Natural killer cell (primary cell): ENCODE data around the gene C6orf15. TPM values are rescaled to one million over a fixed set of nuclear protein-coding genes. Genes with fewer than 3 reads are reported as not detected.

Experiments
- ATAC-seq, 3 donors: fragments of 150-1000 bp in 2 of 3; fragments of 200-7000 bp in 1 of 3; cut with Tn5 transposase; 1 replicate in 1 of 3; 2 replicates in 2 of 3; pipeline ENCODE4 v1.10.0; 2021; ENCODE audit warnings: mild to moderate bottlenecking in 2 of 3, moderate library complexity in 2 of 3
- DNase-seq, 2 donors: peaks; one replicate each; pipeline versions ENCODE4 v3.0.0 to v3.0.0-alpha.2; 2013 to 2021; ENCODE audit warnings: mixed read lengths in 1 of 2
- H3K27ac ChIP-seq: one replicate; pipeline ENCODE4 v1.5.1; 2013; ENCODE audit warnings: mild to moderate bottlenecking, low read length
- H3K27me3 ChIP-seq: one replicate; pipeline ENCODE4 v1.6.1; 2013; ENCODE audit warnings: low read length; ENCODE audit not compliant: control insufficient read depth, insufficient read depth
- H3K36me3 ChIP-seq: one replicate; pipeline ENCODE4 v1.6.1; 2013; ENCODE audit warnings: low read length; ENCODE audit not compliant: control insufficient read depth, insufficient read depth
- H3K4me1 ChIP-seq: one replicate; pipeline ENCODE4 v1.6.1; 2013; ENCODE audit warnings: low read length; ENCODE audit not compliant: control insufficient read depth, insufficient read depth
- H3K4me3 ChIP-seq: one replicate; pipeline ENCODE4 v1.5.1; 2013; ENCODE audit warnings: low read length
- H3K9me3 ChIP-seq: one replicate; pipeline ENCODE4 v1.6.1; 2013; ENCODE audit warnings: low read length; ENCODE audit not compliant: control insufficient read depth, insufficient read depth
- H3K27ac Mint-ChIP-seq, 2 donors: one replicate each; pipeline ENCODE4 v1.8.0; 2022; ENCODE audit warnings: mild to moderate bottlenecking in 2 of 2, mixed read lengths in 2 of 2, moderate library complexity in 1 of 2
- H3K27me3 Mint-ChIP-seq, 2 donors: one replicate each; pipeline ENCODE4 v1.8.0; 2022; ENCODE audit warnings: low read depth in 2 of 2, mixed read lengths in 2 of 2
- H3K36me3 Mint-ChIP-seq: one replicate; pipeline ENCODE4 v1.8.0; 2022; ENCODE audit warnings: mixed read lengths
- H3K4me1 Mint-ChIP-seq, 2 donors: one replicate each; pipeline ENCODE4 v1.8.0; 2022; ENCODE audit warnings: mixed read lengths in 2 of 2
- H3K4me3 Mint-ChIP-seq: one replicate; pipeline ENCODE4 v1.8.0; 2022; ENCODE audit warnings: mild to moderate bottlenecking, moderate library complexity, mixed read lengths
- H3K9me3 Mint-ChIP-seq, 2 donors: one replicate each; pipeline ENCODE4 v1.8.0; 2022; ENCODE audit warnings: mixed read lengths in 2 of 2
- WGBS: methylation state at CpG from one replicate; pipeline ENCODE4 v1.1.7; 2013; ENCODE audit warnings: missing lambda C conversion rate; ENCODE audit not compliant: insufficient coverage; 5-methylcytosine and 5-hydroxymethylcytosine counted together
- intact Hi-C: fragments of 100-400 bp; cut with micrococcal nuclease; formaldehyde crosslinking; loops from one replicate; pipeline ENCODE4 v1.14.2; 2022
- total RNA-seq, 4 donors: library from RNA; stranded (reverse); fragments of 120-200 nt in 1 of 4; gene quantifications; one replicate each; pipeline versions ENCODE4 v1.2.3 to v1.2.4, GENCODE V29; 2013 to 2022
- TF ChIP-seq, protein P1 (sequence below): fragments of 200-600 bp; IDR thresholded peaks from one replicate; pipeline ENCODE4 v1.8.0; 2022; ENCODE audit warnings: antibody characterized with exemption

Gene C6orf15
- total RNA-seq, 3 donors from 2014 or later (not counting 1 experiment from before 2014, with no cell fraction given), result not detected

DNA sequence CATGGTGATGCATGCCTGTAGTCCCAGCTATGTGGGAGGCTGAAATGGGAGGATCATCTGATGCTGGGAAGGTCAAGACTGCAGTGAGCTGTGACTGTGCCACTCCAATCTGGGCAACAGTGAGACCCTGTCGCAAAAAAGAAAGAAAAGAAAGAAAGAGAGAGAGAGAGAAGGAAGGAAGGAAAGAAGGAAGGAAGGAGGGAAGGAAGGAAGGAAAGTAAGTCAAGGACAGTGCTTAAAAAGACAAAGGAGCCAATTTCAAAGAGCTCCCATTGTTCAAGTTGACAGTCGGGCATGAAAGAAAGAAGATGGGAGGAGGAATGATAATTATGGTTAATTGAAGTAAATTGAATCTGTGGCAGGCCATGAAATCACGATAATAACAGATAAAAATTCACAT lies 16.2 kb downstream of the C6orf15 start:
- TF ChIP-seq, protein P1, sequence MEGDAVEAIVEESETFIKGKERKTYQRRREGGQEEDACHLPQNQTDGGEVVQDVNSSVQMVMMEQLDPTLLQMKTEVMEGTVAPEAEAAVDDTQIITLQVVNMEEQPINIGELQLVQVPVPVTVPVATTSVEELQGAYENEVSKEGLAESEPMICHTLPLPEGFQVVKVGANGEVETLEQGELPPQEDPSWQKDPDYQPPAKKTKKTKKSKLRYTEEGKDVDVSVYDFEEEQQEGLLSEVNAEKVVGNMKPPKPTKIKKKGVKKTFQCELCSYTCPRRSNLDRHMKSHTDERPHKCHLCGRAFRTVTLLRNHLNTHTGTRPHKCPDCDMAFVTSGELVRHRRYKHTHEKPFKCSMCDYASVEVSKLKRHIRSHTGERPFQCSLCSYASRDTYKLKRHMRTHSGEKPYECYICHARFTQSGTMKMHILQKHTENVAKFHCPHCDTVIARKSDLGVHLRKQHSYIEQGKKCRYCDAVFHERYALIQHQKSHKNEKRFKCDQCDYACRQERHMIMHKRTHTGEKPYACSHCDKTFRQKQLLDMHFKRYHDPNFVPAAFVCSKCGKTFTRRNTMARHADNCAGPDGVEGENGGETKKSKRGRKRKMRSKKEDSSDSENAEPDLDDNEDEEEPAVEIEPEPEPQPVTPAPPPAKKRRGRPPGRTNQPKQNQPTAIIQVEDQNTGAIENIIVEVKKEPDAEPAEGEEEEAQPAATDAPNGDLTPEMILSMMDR, result no peak
- no peaks in the 10 kb centered on the region for H3K9me3 ChIP-seq
- no peak overlapping the region for H3K4me3 Mint-ChIP-seq
- no peaks in the 10 kb centered on the region for H3K9me3 Mint-ChIP-seq
- H3K4me1 ChIP-seq, result peaks cover 14% of the 10 kb centered on the region
- no peak overlapping the region for H3K27ac Mint-ChIP-seq
- H3K27ac ChIP-seq, result no peak overlapping the region
- ATAC-seq, result no peak
- intact Hi-C loops, result no loop called here
- H3K27me3 Mint-ChIP-seq, result peaks cover 0 to 8% of the 10 kb centered on the region in 2 donors
- no peak overlapping the region for H3K4me3 ChIP-seq
- no peak for DNase-seq
- H3K4me1 Mint-ChIP-seq, result peaks cover 13 to 16% of the 10 kb centered on the region in 2 donors
- no peaks in the 10 kb centered on the region for H3K27me3 ChIP-seq
- H3K36me3 Mint-ChIP-seq, result no peaks in the 10 kb centered on the region
- WGBS, result 99% methylated on average over 3 of the region's 3 CpGs
- no peaks in the 10 kb centered on the region for H3K36me3 ChIP-seq

GRCh38 chr6:31094389-31094881 lies 17.9 kb downstream of the C6orf15 start:
- TF ChIP-seq, protein P1, result no peak
- no peaks in the 10 kb centered on the region for H3K36me3 ChIP-seq
- Mint-ChIP-seq H3K27ac (peak overlapping the region; percentile 51 to 66), H3K36me3 (no peaks in the 10 kb centered on the region), H3K4me1 (peaks cover 13 to 16% of the 10 kb centered on the region in 2 donors), H3K27me3 (peaks cover 0 to 5% of the 10 kb centered on the region in 2 donors), H3K9me3 (no peaks in the 10 kb centered on the region), H3K4me3 (no peak overlapping the region)
- no peaks in the 10 kb centered on the region for H3K27me3 ChIP-seq
- H3K4me3 ChIP-seq, result no peak overlapping the region
- peaks cover 14% of the 10 kb centered on the region for H3K4me1 ChIP-seq
- WGBS, result 8% methylated on average over 3 of the region's 3 CpGs
- H3K9me3 ChIP-seq, result no peaks in the 10 kb centered on the region
- intact Hi-C loops, result no loop called here
- DNase-seq (peak in 1 of 2 donors; percentile 65), ATAC-seq (peak in 2 of 3 donors; percentile 38 to 54)
- H3K27ac ChIP-seq, result peak overlapping the region; percentile 1

- Histone ChIP-seq H3K4me1 (peaks cover 14% of the 10 kb centered on the region), H3K9me3 (no peaks in the 10 kb centered on the region), H3K27me3 (no peaks in the 10 kb centered on the region), H3K4me3 (no peak overlapping the region), H3K27ac (no peak overlapping the region), H3K36me3 (no peaks in the 10 kb centered on the region)
- Mint-ChIP-seq H3K9me3 (no peaks in the 10 kb centered on the region), H3K4me1 (peaks cover 13 to 16% of the 10 kb centered on the region in 2 donors), H3K4me3 (no peak overlapping the region), H3K27me3 (peaks cover 0 to 5% of the 10 kb centered on the region in 2 donors), H3K27ac (no peak overlapping the region), H3K36me3 (no peaks in the 10 kb centered on the region)
- WGBS, result 99% methylated on average over 7 of the region's 12 CpGs
- intact Hi-C loops, result no loop called here
- DNase-seq (no peak), ATAC-seq (no peak)
- TF ChIP-seq, protein P1, result no peak
Measured at GRCh38 chr6:31092769-31093505, 19.4 kb downstream of the C6orf15 start.
